SKM-1 treated with dmso at 0.1 percent for 144 hours (cell line): ENCODE data around the gene IQUB.
"Not testable (repeated sequence)": the region's sequence is repeated elsewhere in the genome, so short reads cannot be mapped to it uniquely, and the experiment has no call there.

Source experiments
- DNase-seq: peaks from one replicate; lab custom pipeline; 2025; ENCODE audit not compliant: unreplicated experiment; lab: John Stamatoyannopoulos, UW

Gene IQUB

GRCh38 chr7:123534383-123535260 is at the start of gene IQUB:
Gene IQUB, minus strand, starts transcription at chr7:123534595. Its CDS starts 22,255 bp downstream, at chr7:123512340.
- peak; percentile 95 for DNase-seq

GRCh38 chr7:123583821-123584220 is 49.4 kb upstream of the IQUB start:
- DNase-seq = no peak

GRCh38 chr7:123581162-123581459 is 46.7 kb upstream of the IQUB start:
- DNase-seq = no peak

- DNase-seq = peak; percentile 32
These were observed 46.2 kb upstream of the IQUB start for GRCh38 chr7:123580406-123581161.

GRCh38 chr7:123579416-123579815 is 45.0 kb upstream of the IQUB start:
- DNase-seq = no peak

GRCh38 chr7:123573896-123574467 is 39.6 kb upstream of the IQUB start:
- DNase-seq = peak; percentile 22

GRCh38 chr7:123573341-123573740 is 38.9 kb upstream of the IQUB start:
- DNase-seq = no peak

GRCh38 chr7:123571684-123572083 is 37.3 kb upstream of the IQUB start:
- no peak for DNase-seq

- no peak for DNase-seq
These were observed 36.8 kb upstream of the IQUB start for GRCh38 chr7:123571187-123571586.

- DNase-seq = no peak
These were observed 36.2 kb upstream of the IQUB start for GRCh38 chr7:123570390-123571182.

GRCh38 chr7:123569352-123570010 is 35.1 kb upstream of the IQUB start:
- DNase-seq = peak; percentile 43

GRCh38 chr7:123562121-123562520 is 27.7 kb upstream of the IQUB start:
- DNase-seq = no peak

GRCh38 chr7:123558289-123558874 is 24.0 kb upstream of the IQUB start:
- no peak for DNase-seq

GRCh38 chr7:123557398-123558288 is 23.2 kb upstream of the IQUB start, which contains the start of gene NDUFA5:
Gene NDUFA5, minus strand, starts transcription at chr7:123557818. Its CDS starts 23 bp downstream, at chr7:123557795.
- DNase-seq = peak; percentile 99

GRCh38 chr7:123557016-123557397 is 22.6 kb upstream of the IQUB start:
- no peak for DNase-seq

- no peak for DNase-seq
These were observed 21.1 kb upstream of the IQUB start for GRCh38 chr7:123555484-123555883.

- no peak for DNase-seq
These were observed 18.8 kb upstream of the IQUB start for GRCh38 chr7:123553159-123553558.

GRCh38 chr7:123552641-123553040 is 18.2 kb upstream of the IQUB start:
- no peak for DNase-seq

- DNase-seq = not testable (repeated sequence)
These were observed 17.7 kb upstream of the IQUB start for GRCh38 chr7:123552134-123552533.
